ENCODE results near the gene PSORS1C2.

DNA sequence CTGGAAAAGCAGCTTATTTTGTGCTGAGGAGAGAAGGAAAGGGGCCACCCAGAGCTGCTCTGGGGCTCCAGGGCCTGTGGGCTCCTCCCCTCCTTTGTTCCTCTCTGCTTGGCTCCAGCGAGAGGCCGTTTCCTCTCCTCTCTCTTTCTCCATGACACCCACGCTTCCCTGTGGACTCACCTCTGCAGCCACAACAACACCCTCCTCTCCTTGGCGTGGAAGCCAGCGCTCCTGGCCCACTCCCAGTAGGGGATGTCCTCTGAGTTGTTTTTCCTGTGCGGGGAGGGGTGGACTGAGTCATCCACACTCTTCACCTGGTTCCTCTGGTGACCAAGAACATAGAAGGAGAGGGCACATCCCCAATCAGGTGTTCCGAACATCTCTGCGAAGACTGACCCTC lies 13.7 kb downstream of the PSORS1C2 start:
- TF ChIP-seq, protein P1, sequence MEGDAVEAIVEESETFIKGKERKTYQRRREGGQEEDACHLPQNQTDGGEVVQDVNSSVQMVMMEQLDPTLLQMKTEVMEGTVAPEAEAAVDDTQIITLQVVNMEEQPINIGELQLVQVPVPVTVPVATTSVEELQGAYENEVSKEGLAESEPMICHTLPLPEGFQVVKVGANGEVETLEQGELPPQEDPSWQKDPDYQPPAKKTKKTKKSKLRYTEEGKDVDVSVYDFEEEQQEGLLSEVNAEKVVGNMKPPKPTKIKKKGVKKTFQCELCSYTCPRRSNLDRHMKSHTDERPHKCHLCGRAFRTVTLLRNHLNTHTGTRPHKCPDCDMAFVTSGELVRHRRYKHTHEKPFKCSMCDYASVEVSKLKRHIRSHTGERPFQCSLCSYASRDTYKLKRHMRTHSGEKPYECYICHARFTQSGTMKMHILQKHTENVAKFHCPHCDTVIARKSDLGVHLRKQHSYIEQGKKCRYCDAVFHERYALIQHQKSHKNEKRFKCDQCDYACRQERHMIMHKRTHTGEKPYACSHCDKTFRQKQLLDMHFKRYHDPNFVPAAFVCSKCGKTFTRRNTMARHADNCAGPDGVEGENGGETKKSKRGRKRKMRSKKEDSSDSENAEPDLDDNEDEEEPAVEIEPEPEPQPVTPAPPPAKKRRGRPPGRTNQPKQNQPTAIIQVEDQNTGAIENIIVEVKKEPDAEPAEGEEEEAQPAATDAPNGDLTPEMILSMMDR (conservative IDR thresholded peaks at IDR 0.05 in 1 of 2, IDR thresholded peaks at IDR 0.05 in 1 of 2; ENCODE audit: low read depth in 1 of 2, low read length in 2 of 2): no peak
- no peak for TF ChIP-seq EZH2 (IDR thresholded peaks at IDR 0.05; ENCODE audit: low read length, missing control alignments)

All from fibroblast of lung (primary cell).